ENCODE results near the gene TMEM30B. TPM values are rescaled to one million over a fixed set of nuclear protein-coding genes. Genes with fewer than 3 reads are reported as not detected.

Gene TMEM30B
- total and polyA plus RNA-seq, 2 experiments from 2014 or later = 0.35 to 1.7 TPM

DNA sequence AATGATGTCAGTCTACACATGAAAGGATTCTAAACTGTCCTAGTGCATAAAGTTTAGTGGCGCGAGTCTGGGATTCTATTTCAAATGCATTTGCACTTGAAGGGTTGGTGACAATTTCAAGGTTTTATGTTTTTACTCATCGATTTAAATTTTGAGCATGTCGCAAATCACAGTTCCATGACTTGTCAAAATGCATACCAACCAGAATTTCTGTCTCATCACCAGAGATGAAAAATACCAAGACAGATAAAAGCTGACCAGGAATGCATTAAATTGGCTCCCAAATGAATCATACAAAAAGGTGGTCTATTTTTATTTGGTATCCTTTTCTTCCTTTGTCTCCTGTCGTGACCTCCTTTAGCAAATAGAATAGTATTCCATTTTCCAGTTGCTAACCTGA lies 25.2 kb downstream of the TMEM30B start:
- Histone ChIP-seq H3K36me3 (ENCODE audit: low read depth) (no peaks in the 10 kb centered on the region), H3K4me3 (no peak overlapping the region), H4K20me1 (ENCODE audit: insufficient read depth) (no peaks in the 10 kb centered on the region), H3K27ac (no peak overlapping the region), H3K9me2 (ENCODE audit: insufficient read depth) (no peaks in the 10 kb centered on the region), H3F3A (ENCODE audit: insufficient read depth) (peaks cover 37% of the 10 kb centered on the region), H3K4me2 (ENCODE audit: unreplicated experiment) (no peak overlapping the region), H3K4me1 (ENCODE audit: insufficient read depth) (peaks cover 46% of the 10 kb centered on the region), H2AFZ (no peak overlapping the region), H3K9me3 (ENCODE audit: low read depth) (no peaks in the 10 kb centered on the region), H3K79me2 (ENCODE audit: insufficient read depth) (no peaks in the 10 kb centered on the region), H3K27me3 (replicated peaks; ENCODE audit: insufficient read depth) (no peaks in the 10 kb centered on the region), H3K9ac (no peak overlapping the region)
- in situ Hi-C loops (cut with MboI) = loop anchor here (10.0 kb wide), 1 partner anchor 631 kb away; no protein-coding TSS in a partner anchor
- no peak for DNase-seq
- TF ChIP-seq EZH2 (IDR thresholded peaks at IDR 0.05; ENCODE audit: insufficient read depth, poor library complexity, severe bottlenecking) (no peak), EZH2phosphoT487 (IDR thresholded peaks at IDR 0.05; ENCODE audit: insufficient read depth, low read depth) (no peak)
- 85 to 90% methylated on average over 5 of the region's 5 CpGs for WGBS, 2 experiments (ENCODE audit: low coverage in 1 of 2, low lambda C conversion rate in 2 of 2, missing lambda C conversion rate in 2 of 2)

DNA sequence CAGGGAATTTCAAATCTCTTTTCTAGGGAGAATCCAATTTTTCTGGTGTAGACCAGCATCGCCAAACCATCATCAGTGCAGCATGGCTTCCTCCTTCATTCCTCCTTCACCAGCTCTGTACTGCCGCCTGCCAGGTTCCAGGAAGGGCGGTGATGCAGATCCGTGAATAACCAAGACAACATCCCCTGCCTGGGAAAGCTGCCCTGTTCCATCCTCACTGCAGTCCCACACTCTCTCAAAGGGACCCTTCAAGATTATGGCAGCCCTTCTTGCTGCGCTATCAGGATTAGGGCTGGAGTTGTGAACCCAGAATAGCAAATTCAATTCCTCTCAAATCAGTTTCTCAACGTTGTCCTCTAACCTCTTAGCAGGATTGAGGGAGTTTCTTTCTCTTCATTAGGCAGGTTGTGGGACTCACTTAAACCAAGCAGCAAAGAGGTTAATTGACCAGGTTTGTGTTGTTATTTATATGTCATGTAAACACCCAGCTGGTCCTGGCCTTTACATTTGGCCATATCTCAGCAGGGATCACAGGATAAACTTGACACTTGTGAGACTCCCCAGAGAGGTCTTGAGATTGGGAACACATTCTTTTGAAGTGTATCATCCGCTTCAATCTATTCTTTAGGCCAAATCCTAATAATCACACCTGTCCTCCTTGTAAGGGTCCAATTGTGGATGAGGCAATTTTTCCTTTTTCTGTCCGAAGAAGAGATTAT lies 26.2 kb downstream of the TMEM30B start:
- Histone ChIP-seq H3K4me1 (ENCODE audit: insufficient read depth) (peaks cover 41% of the 10 kb centered on the region), H2AFZ (no peak overlapping the region), H3K9me3 (ENCODE audit: low read depth) (no peaks in the 10 kb centered on the region), H3F3A (ENCODE audit: insufficient read depth) (peaks cover 27% of the 10 kb centered on the region), H3K4me3 (no peak overlapping the region), H3K36me3 (ENCODE audit: low read depth) (no peaks in the 10 kb centered on the region), H3K27ac (no peak overlapping the region), H4K20me1 (ENCODE audit: insufficient read depth) (no peaks in the 10 kb centered on the region), H3K27me3 (replicated peaks; ENCODE audit: insufficient read depth) (no peaks in the 10 kb centered on the region), H3K9ac (no peak overlapping the region), H3K4me2 (ENCODE audit: unreplicated experiment) (no peak overlapping the region), H3K9me2 (ENCODE audit: insufficient read depth) (no peaks in the 10 kb centered on the region), H3K79me2 (ENCODE audit: insufficient read depth) (no peaks in the 10 kb centered on the region)
- in situ Hi-C loops (cut with MboI) = loop anchor here (10.0 kb wide), 1 partner anchor 630 kb away; no protein-coding TSS in a partner anchor
- DNase-seq = no peak
- TF ChIP-seq EZH2phosphoT487 (IDR thresholded peaks at IDR 0.05; ENCODE audit: insufficient read depth, low read depth) = no peak
- TF ChIP-seq EZH2 (IDR thresholded peaks at IDR 0.05; ENCODE audit: insufficient read depth, poor library complexity, severe bottlenecking) = no peak
- 92 to 93% methylated on average over 8 of the region's 8 CpGs for WGBS, 2 experiments (ENCODE audit: low coverage in 1 of 2, low lambda C conversion rate in 2 of 2, missing lambda C conversion rate in 2 of 2)

- no peaks in the 10 kb centered on the region for H3K9me2 ChIP-seq (ENCODE audit: insufficient read depth)
- H2AFZ ChIP-seq = peak overlapping the region; percentile 71
- H3K27me3 ChIP-seq (replicated peaks; ENCODE audit: insufficient read depth) = no peaks in the 10 kb centered on the region
- no peak for TF ChIP-seq EZH2 (IDR thresholded peaks at IDR 0.05; ENCODE audit: insufficient read depth, poor library complexity, severe bottlenecking)
- no peak for TF ChIP-seq EZH2phosphoT487 (IDR thresholded peaks at IDR 0.05; ENCODE audit: insufficient read depth, low read depth)
- H4K20me1 ChIP-seq (ENCODE audit: insufficient read depth) = no peaks in the 10 kb centered on the region
- H3K4me1 ChIP-seq (ENCODE audit: insufficient read depth) = peaks cover 28% of the 10 kb centered on the region
- H3K27ac ChIP-seq = no peak overlapping the region
- H3K79me2 ChIP-seq (ENCODE audit: insufficient read depth) = no peaks in the 10 kb centered on the region
- in situ Hi-C loops (cut with MboI) = loop anchor here (10.0 kb wide), 1 partner anchor 628 kb away; no protein-coding TSS in a partner anchor
- no peak for DNase-seq
- H3K36me3 ChIP-seq (ENCODE audit: low read depth) = no peaks in the 10 kb centered on the region
- H3K4me3 ChIP-seq = no peak overlapping the region
- H3K9ac ChIP-seq = no peak overlapping the region
- no peaks in the 10 kb centered on the region for H3K9me3 ChIP-seq (ENCODE audit: low read depth)
- WGBS, 2 experiments (ENCODE audit: low coverage in 1 of 2, low lambda C conversion rate in 2 of 2, missing lambda C conversion rate in 2 of 2) = 57% methylated on average over 4 of the region's 4 CpGs
- no peak overlapping the region for H3K4me2 ChIP-seq (ENCODE audit: unreplicated experiment)
- peaks cover 10% of the 10 kb centered on the region for H3F3A ChIP-seq (ENCODE audit: insufficient read depth)
These were observed 27.9 kb downstream of the TMEM30B start for GRCh38 chr14:61253064-61253738.

- WGBS, 2 experiments (ENCODE audit: low coverage in 1 of 2, low lambda C conversion rate in 2 of 2, missing lambda C conversion rate in 2 of 2) = 6 to 11% methylated on average over 7 of the region's 7 CpGs
- H3K27ac ChIP-seq = peak overlapping the region; percentile 72
- in situ Hi-C loops (cut with MboI) = loop anchor here (10.0 kb wide), 1 partner anchor 628 kb away; no protein-coding TSS in a partner anchor
- peak overlapping the region; percentile 71 for H2AFZ ChIP-seq
- no peaks in the 10 kb centered on the region for H3K79me2 ChIP-seq (ENCODE audit: insufficient read depth)
- peak; percentile 97 for DNase-seq
- H4K20me1 ChIP-seq (ENCODE audit: insufficient read depth) = no peaks in the 10 kb centered on the region
- H3K9ac ChIP-seq = peak overlapping the region; percentile 31; the same call in 1 of the 2 replicates
- H3K27me3 ChIP-seq (replicated peaks; ENCODE audit: insufficient read depth) = no peaks in the 10 kb centered on the region
- H3K4me2 ChIP-seq (ENCODE audit: unreplicated experiment) = peak overlapping the region; percentile 58
- H3K4me3 ChIP-seq = no peak overlapping the region
- peaks cover 30% of the 10 kb centered on the region for H3K4me1 ChIP-seq (ENCODE audit: insufficient read depth)
- H3K9me3 ChIP-seq (ENCODE audit: low read depth) = no peaks in the 10 kb centered on the region
- TF ChIP-seq EZH2 (IDR thresholded peaks at IDR 0.05; ENCODE audit: insufficient read depth, poor library complexity, severe bottlenecking) (no peak), EZH2phosphoT487 (IDR thresholded peaks at IDR 0.05; ENCODE audit: insufficient read depth, low read depth) (no peak)
- peaks cover 10% of the 10 kb centered on the region for H3F3A ChIP-seq (ENCODE audit: insufficient read depth)
- no peaks in the 10 kb centered on the region for H3K9me2 ChIP-seq (ENCODE audit: insufficient read depth)
- no peaks in the 10 kb centered on the region for H3K36me3 ChIP-seq (ENCODE audit: low read depth)
These were observed 28.6 kb downstream of the TMEM30B start for GRCh38 chr14:61252369-61253063.

Measured in GM23248 (cell line).